K562 (cell line): ENCODE measurements around the gene MAP3K4. TPM values are rescaled to one million over a fixed set of nuclear protein-coding genes. Genes with fewer than 3 reads are reported as not detected.
A peak's percentile ranks its signal among the peaks of the same experiment; 100 is the strongest.

Source experiments
- ATAC-seq: fragments of 200-7000 bp; cut with Tn5 transposase; 3 replicates; pipeline ENCODE4 v1.9.1; 2020; ENCODE audit warnings: moderate library complexity
- BruUV-seq: library from RNA; stranded (reverse); fragments of 400-500 nt; replicated peaks from 2 replicates; lab custom pipeline; 2021; lab: Mats Ljungman, UMichigan
- CTCF ChIA-PET: fragments of 300-600 bp; formaldehyde crosslinking; extraction: SDS; loops from one replicate; lab custom pipeline; 2021; ENCODE audit warnings: low intra/inter-chr PET ratio; lab: Yijun Ruan, JAX
- POLR2A ChIA-PET: fragments of 300-600, 350-650 bp; sonication (Branson Sonifier 250); formaldehyde crosslinking; extraction: SDS; loops from one replicate; lab custom pipeline; 2021; ENCODE audit warnings: antibody characterized with exemption, inconsistent platforms; lab: Yijun Ruan, JAX
- DNase-seq, 4 experiments: peaks; one replicate each; pipeline versions ENCODE4 v3.0.0 to v3.0.0-alpha.2; 2011 to 2018; ENCODE audit warnings: low spot score in 3 of 4, mixed read lengths in 3 of 4; ENCODE audit errors: extremely low read depth in 1 of 4
- FAIRE-seq: peaks from 2 replicates; lab custom pipeline; 2011; peaks lifted over from hg19 to GRCh38; lab: Jason Lieb, UNC
- H2AFZ ChIP-seq: 2 replicates; pipeline ENCODE4 v1.6.0; 2011; ENCODE audit warnings: low read depth, low read length, control low read depth, inconsistent platforms
- H3K27ac ChIP-seq: fragments of 200-600 bp; 3 replicates; pipeline ENCODE4 v1.8.0; 2011; ENCODE audit warnings: low read depth, mild to moderate bottlenecking, control low read depth, inconsistent platforms, low read length, moderate library complexity, mixed read lengths; ENCODE audit errors: extremely low read depth
- H3K27me3 ChIP-seq, 2 experiments: fragments of 300-600 bp in 1 of 2; 2 replicates in 1 of 2; 3 replicates in 1 of 2; pipeline versions ENCODE4 v1.6.0 to v1.8.0; 2011; ENCODE audit warnings: inconsistent platforms in 2 of 2, low read length in 2 of 2, mild to moderate bottlenecking in 1 of 2, mixed read lengths in 1 of 2, moderate library complexity in 1 of 2; ENCODE audit not compliant: control insufficient read depth in 2 of 2, insufficient read depth in 2 of 2
- H3K36me3 ChIP-seq: fragments of 300-600 bp; 3 replicates; pipeline ENCODE4 v1.8.0; 2011; ENCODE audit warnings: mild to moderate bottlenecking, low read length, inconsistent platforms; ENCODE audit not compliant: control insufficient read depth, insufficient read depth
- H3K4me1 ChIP-seq, 2 experiments: fragments of 200-600 bp in 1 of 2; replicated peaks in 1 of 2; 2 replicates in 1 of 2; 3 replicates in 1 of 2; pipeline versions ENCODE4 v1.5.1 to v1.8.0; 2011; ENCODE audit warnings: inconsistent platforms in 2 of 2, low read length in 2 of 2, mild to moderate bottlenecking in 1 of 2, mixed read lengths in 1 of 2, moderate library complexity in 1 of 2; ENCODE audit not compliant: control insufficient read depth in 2 of 2, insufficient read depth in 2 of 2
- H3K4me2 ChIP-seq: 2 replicates; pipeline ENCODE4 v1.6.1; 2011; ENCODE audit warnings: low read length, control low read depth, inconsistent platforms, mixed read lengths; ENCODE audit not compliant: insufficient read depth
- H3K4me3 ChIP-seq: fragments of 200-600 bp; sonication (generic), shearing (Covaris generic); 2 replicates; pipeline ENCODE4 v1.5.1; 2016; ENCODE audit warnings: control low read depth, inconsistent platforms
- H3K79me2 ChIP-seq: fragments of 200-600 bp; 3 replicates; pipeline ENCODE4 v1.8.0; 2011; ENCODE audit warnings: low read length, inconsistent platforms; ENCODE audit not compliant: control insufficient read depth, insufficient read depth
- H3K9ac ChIP-seq, 2 experiments: 2 replicates each; pipeline versions ENCODE4 v1.6.0 to v1.6.1; 2011; ENCODE audit warnings: low read depth in 2 of 2, low read length in 2 of 2, control low read depth in 1 of 2, inconsistent platforms in 1 of 2, mild to moderate bottlenecking in 1 of 2, mixed read lengths in 1 of 2; ENCODE audit not compliant: insufficient read depth in 1 of 2
- H3K9me1 ChIP-seq: one replicate; pipeline ENCODE4 v1.6.0; 2011; ENCODE audit warnings: inconsistent platforms, mild to moderate bottlenecking, low read length, moderate library complexity; ENCODE audit not compliant: control insufficient read depth, insufficient read depth
- H3K9me3 ChIP-seq: replicated peaks from 2 replicates; pipeline ENCODE4 v1.5.1; 2011; ENCODE audit warnings: low read depth, low read length, inconsistent platforms; ENCODE audit not compliant: control insufficient read depth, insufficient read depth
- H4K20me1 ChIP-seq: replicated peaks from 2 replicates; pipeline ENCODE4 v1.6.1; 2011; ENCODE audit warnings: low read length, inconsistent platforms, mixed read lengths; ENCODE audit not compliant: control insufficient read depth, insufficient read depth
- ARID2 ChIP-seq: fragments of 450-650 bp; IDR thresholded peaks from 2 replicates; pipeline ENCODE4 v1.6.1; 2017; ENCODE audit warnings: antibody characterized with exemption, mild to moderate bottlenecking
- HMGN3 ChIP-seq: IDR thresholded peaks from 2 replicates; pipeline ENCODE4 v1.6.1; 2011; ENCODE audit warnings: borderline replicate concordance, low read depth, mild to moderate bottlenecking, mixed read lengths, low read length; ENCODE audit not compliant: insufficient read length; ENCODE audit errors: extremely low read depth
- MED1 ChIP-seq: sonication (generic); formaldehyde crosslinking; IDR thresholded peaks from 2 replicates; pipeline ENCODE4 v1.8.1; 2023; ENCODE audit warnings: missing genetic modification reagents, borderline replicate concordance
- NFIC ChIP-seq: fragments of 450-650 bp; IDR thresholded peaks from 2 replicates; pipeline ENCODE4 v1.6.1; 2017; ENCODE audit warnings: mild to moderate bottlenecking, inconsistent platforms
- SNIP1 ChIP-seq: fragments of 450-650 bp; IDR thresholded peaks from 2 replicates; pipeline ENCODE4 v1.7.1; 2017; ENCODE audit warnings: low read depth, mild to moderate bottlenecking
- ZBTB26 ChIP-seq: fragments of 450-650 bp; formaldehyde crosslinking; IDR thresholded peaks from 2 replicates; pipeline ENCODE4 v1.4.0; 2022; ENCODE audit warnings: missing genetic modification characterization
- ZNF124 ChIP-seq: sonication (generic); formaldehyde crosslinking; IDR thresholded peaks from 2 replicates; pipeline ENCODE4 v1.8.1; 2022; ENCODE audit warnings: missing genetic modification reagents
- ZNF217 ChIP-seq: sonication (generic); formaldehyde crosslinking; IDR thresholded peaks from 2 replicates; pipeline ENCODE4 v1.8.0; 2022; ENCODE audit warnings: mild to moderate bottlenecking, missing genetic modification reagents
- ZNF584 ChIP-seq: fragments of 200-800 bp; sonication (Bioruptor generic); IDR thresholded peaks from 2 replicates; pipeline ENCODE4 v1.6.1; 2016; ENCODE audit warnings: low read depth, mild to moderate bottlenecking, missing genetic modification characterization, missing compliant biosample characterization
- WGBS: fragments of 100-300 bp; shearing (Covaris generic); methylation state at CpG from one replicate; pipeline ENCODE4 v1.1.6; 2016; ENCODE audit warnings: low coverage, mixed read lengths; ENCODE audit not compliant: insufficient coverage; ENCODE audit errors: missing lambda C conversion rate; 5-methylcytosine and 5-hydroxymethylcytosine counted together
- in situ Hi-C: fragments of 300-500 bp; cut with MboI; formaldehyde crosslinking; loops from 4 replicates; pipeline ENCODE4 v1.15.0; 2018; ENCODE audit warnings: inconsistent platforms, mixed read lengths
- intact Hi-C: fragments of 100-400 bp; cut with micrococcal nuclease; formaldehyde crosslinking; loops from 2 replicates; pipeline ENCODE4 v1.14.2; 2022
- polyA plus RNA-seq, 8 experiments: library from polyadenylated mRNA; depleted of rRNA in 4 of 8; stranded (reverse) in 5 of 8; unstranded in 3 of 8; fragments of >200 nt; fragmentation: Nextera tagmentation in 2 of 8; fragmentation: Illumina TruSeq in 1 of 8; extraction: Ambion mirVana in 2 of 8; extraction: Trizol in 1 of 8; gene quantifications; 2 replicates each; pipeline versions ENCODE4 v1.2.1 to v1.2.3, GENCODE V29; 2011 to 2014; ENCODE audit warnings: inconsistent platforms in 1 of 8, missing spikeins in 1 of 8
- total RNA-seq, 7 experiments: library from RNA; depleted of rRNA in 6 of 7; stranded (reverse); fragments of >200 nt in 6 of 7; fragmentation: Illumina TruSeq in 2 of 7; extraction: Trizol in 2 of 7; gene quantifications; 2 replicates each; pipeline versions ENCODE4 v1.2.1 to v1.2.3, GENCODE V29; 2011 to 2021; ENCODE audit warnings: low replicate concordance in 1 of 7

MAP3K4 gene
- total and polyA plus RNA-seq, 9 of the 15 experiments (the other 6 are each of a cell fraction or from before 2014, with no cell fraction given): 21.0 to 77.2 (median 48.9) TPM

- no peak for TF ChIP-seq ARID2
- TF ChIP-seq ZNF124 (CRISPR knock-in tag): no peak
- no peak for TF ChIP-seq ZNF217
- TF ChIP-seq ZBTB26 (CRISPR knock-in tag): no peak
Observed at GRCh38 chr6:161044335-161044734, 52.8 kb downstream of the MAP3K4 start (continued).

DNA sequence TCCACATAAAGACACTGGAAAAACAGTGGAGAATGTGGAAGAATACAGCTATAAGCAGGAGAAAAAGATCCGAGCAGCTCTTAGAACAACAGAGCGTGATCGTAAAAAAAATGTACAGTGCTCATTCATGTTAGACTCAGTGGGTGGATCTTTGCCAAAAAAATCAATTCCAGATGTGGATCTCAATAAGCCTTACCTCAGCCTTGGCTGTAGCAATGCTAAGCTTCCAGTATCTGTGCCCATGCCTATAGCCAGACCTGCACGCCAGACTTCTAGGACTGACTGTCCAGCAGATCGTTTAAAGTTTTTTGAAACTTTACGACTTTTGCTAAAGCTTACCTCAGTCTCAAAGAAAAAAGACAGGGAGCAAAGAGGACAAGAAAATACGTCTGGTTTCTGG, 57.1 kb downstream of the MAP3K4 start:
- Histone ChIP-seq H2AFZ (no peak overlapping the region), H3K79me2 (peaks cover 14% of the 10 kb centered on the region), H4K20me1 (no peaks in the 10 kb centered on the region), H3K4me1 (0 out of 5 replicates have a peak, but pooled peaks cover 0 to 2% of the 10 kb centered on the region in 2 experiments), H3K36me3 (peaks cover 53% of the 10 kb centered on the region), H3K4me3 (no peak overlapping the region), H3K27ac (no peak overlapping the region), H3K4me2 (no peak overlapping the region), H3K9ac (no peak overlapping the region), H3K27me3 (no peaks in the 10 kb centered on the region), H3K9me1 (no peaks in the 10 kb centered on the region), H3K9me3 (no peaks in the 10 kb centered on the region)
- DNase-seq (no peak), FAIRE-seq (no peak), ATAC-seq (no peak)
- 79% methylated on average over 7 of the region's 7 CpGs for WGBS
- intact Hi-C loops (no loop called here), in situ Hi-C loops (no loop called here)
- TF ChIP-seq NFIC: 0 out of 2 replicates have a peak, but pooled peaks have one; percentile 10
- TF ChIP-seq HMGN3: no peak
- TF ChIP-seq SNIP1: no peak
- no peak for TF ChIP-seq ZNF584 (CRISPR knock-in tag)
- no peak for TF ChIP-seq MED1
- no TSS peak for BruUV-seq
- CTCF ChIA-PET: no interaction called here
- POLR2A ChIA-PET: interaction anchor here (0.7 to 2.7 kb wide), 5 partner anchors 10 to 55 kb away, joined by 3 to 15 read pairs (median 5); no protein-coding TSS in a partner anchor
